CD4-positive, CD25-positive, alpha-beta regulatory T cell (primary cell): Measurements from ENCODE around the gene CNPY1. TPM values are rescaled to one million over a fixed set of nuclear protein-coding genes. Genes with fewer than 3 reads are reported as not detected.

ENCODE experiments used
- ATAC-seq, 2 donors: fragments of 150-1000 bp; cut with Tn5 transposase; one replicate each; pipeline ENCODE4 v1.10.0; 2021; ENCODE audit warnings: low read depth in 2 of 2, moderate number of reproducible peaks in 2 of 2, moderate library complexity in 1 of 2
- DNase-seq, 3 donors: peaks; one replicate each; pipeline versions ENCODE4 v3.0.0 to v3.0.0-alpha.2; 2012 to 2022; ENCODE audit warnings: mixed read lengths in 1 of 3
- H3K27ac ChIP-seq: one replicate; pipeline ENCODE4 v1.7.0; 2013; ENCODE audit warnings: mild to moderate bottlenecking, low read length; ENCODE audit not compliant: insufficient read depth, poor library complexity, severe bottlenecking
- H3K27me3 ChIP-seq: one replicate; pipeline ENCODE4 v1.7.0; 2013; ENCODE audit warnings: low read length; ENCODE audit not compliant: control insufficient read depth, insufficient read depth
- H3K36me3 ChIP-seq: one replicate; pipeline ENCODE4 v1.7.0; 2013; ENCODE audit warnings: mild to moderate bottlenecking, low read length, moderate library complexity; ENCODE audit not compliant: control insufficient read depth, insufficient read depth
- H3K4me1 ChIP-seq: 2 replicates; pipeline ENCODE4 v1.7.0; 2013; ENCODE audit warnings: mild to moderate bottlenecking, low read length; ENCODE audit not compliant: insufficient read depth, control insufficient read depth, poor library complexity, severe bottlenecking
- H3K4me3 ChIP-seq: one replicate; pipeline ENCODE4 v1.7.0; 2013; ENCODE audit warnings: low read depth, mild to moderate bottlenecking, low read length, moderate library complexity
- H3K9me3 ChIP-seq, 2 experiments: 1 replicate in 1 of 2; 2 replicates in 1 of 2; pipeline ENCODE4 v1.7.0; 2013; ENCODE audit warnings: low read length in 2 of 2, mild to moderate bottlenecking in 1 of 2, moderate library complexity in 1 of 2; ENCODE audit not compliant: control insufficient read depth in 2 of 2
- H3K27ac Mint-ChIP-seq, 3 donors: one replicate each; pipeline ENCODE4 v1.8.0; 2020 to 2022; ENCODE audit warnings: mild to moderate bottlenecking in 3 of 3, mixed read lengths in 3 of 3, moderate library complexity in 2 of 3
- H3K27me3 Mint-ChIP-seq: one replicate; pipeline ENCODE4 v1.8.0; 2022; ENCODE audit warnings: mild to moderate bottlenecking, mixed read lengths
- H3K36me3 Mint-ChIP-seq: one replicate; pipeline ENCODE4 v1.8.0; 2020; ENCODE audit warnings: mixed read lengths
- H3K4me1 Mint-ChIP-seq, 4 donors: one replicate each; pipeline ENCODE4 v1.8.0; 2020 to 2022; ENCODE audit warnings: mixed read lengths in 4 of 4, mild to moderate bottlenecking in 1 of 4
- H3K4me3 Mint-ChIP-seq, 4 donors: one replicate each; pipeline ENCODE4 v1.8.0; 2020 to 2022; ENCODE audit warnings: mild to moderate bottlenecking in 4 of 4, mixed read lengths in 4 of 4, moderate library complexity in 3 of 4
- H3K9me3 Mint-ChIP-seq, 7 donors: one replicate each; pipeline ENCODE4 v1.8.0; 2020 to 2022; ENCODE audit warnings: mixed read lengths in 7 of 7, mild to moderate bottlenecking in 3 of 7, moderate library complexity in 2 of 7
- polyA plus RNA-seq, 4 donors: library from polyadenylated mRNA; unstranded; fragments of 300-500 nt; fragmentation: Illumina TruSeq; gene quantifications; one replicate each; pipeline ENCODE4 v1.2.3, GENCODE V29; 2021
- total RNA-seq: library from RNA; stranded (reverse); gene quantifications from one replicate; pipeline ENCODE4 v1.2.3, GENCODE V29; 2022

CNPY1 gene
- total and polyA plus RNA-seq, 5 donors from 2014 or later, result not detected

GRCh38 chr7:155495440-155496248 is 50.7 kb downstream of the CNPY1 start:
- H3K4me3 ChIP-seq, result no peak overlapping the region
- H3K27me3 ChIP-seq, result peaks cover 14% of the 10 kb centered on the region
- H3K36me3 Mint-ChIP-seq, result peaks cover 3% of the 10 kb centered on the region
- H3K4me1 Mint-ChIP-seq, result peaks cover 0 to 17% (median 11%) of the 10 kb centered on the region in 4 donors
- H3K9me3 ChIP-seq, result no peaks in the 10 kb centered on the region
- H3K4me1 ChIP-seq, result peaks cover 12% of the 10 kb centered on the region
- H3K36me3 ChIP-seq, result no peaks in the 10 kb centered on the region
- no peak overlapping the region for H3K27ac Mint-ChIP-seq
- no peak for ATAC-seq
- no peak for DNase-seq
- peaks cover 63% of the 10 kb centered on the region for H3K27me3 Mint-ChIP-seq
- no peak overlapping the region for H3K27ac ChIP-seq
- peaks cover 0 to 1% (median 0%) of the 10 kb centered on the region in 7 donors for H3K9me3 Mint-ChIP-seq
- no peak overlapping the region for H3K4me3 Mint-ChIP-seq

- Mint-ChIP-seq H3K4me1 (peaks cover 0 to 17% (median 15%) of the 10 kb centered on the region in 4 donors), H3K9me3 (peaks cover 0 to 1% (median 0%) of the 10 kb centered on the region in 7 donors), H3K4me3 (no peak overlapping the region), H3K36me3 (peaks cover 3% of the 10 kb centered on the region), H3K27ac (no peak overlapping the region), H3K27me3 (peaks cover 52% of the 10 kb centered on the region)
- peaks cover 11% of the 10 kb centered on the region for H3K27me3 ChIP-seq
- H3K4me3 ChIP-seq, result no peak overlapping the region
- no peaks in the 10 kb centered on the region for H3K36me3 ChIP-seq
- peaks cover 18% of the 10 kb centered on the region for H3K4me1 ChIP-seq
- no peak for DNase-seq
- no peak for ATAC-seq
- no peak overlapping the region for H3K27ac ChIP-seq
- no peaks in the 10 kb centered on the region for H3K9me3 ChIP-seq
These were observed 51.8 kb downstream of the CNPY1 start for GRCh38 chr7:155494551-155494950.

DNA sequence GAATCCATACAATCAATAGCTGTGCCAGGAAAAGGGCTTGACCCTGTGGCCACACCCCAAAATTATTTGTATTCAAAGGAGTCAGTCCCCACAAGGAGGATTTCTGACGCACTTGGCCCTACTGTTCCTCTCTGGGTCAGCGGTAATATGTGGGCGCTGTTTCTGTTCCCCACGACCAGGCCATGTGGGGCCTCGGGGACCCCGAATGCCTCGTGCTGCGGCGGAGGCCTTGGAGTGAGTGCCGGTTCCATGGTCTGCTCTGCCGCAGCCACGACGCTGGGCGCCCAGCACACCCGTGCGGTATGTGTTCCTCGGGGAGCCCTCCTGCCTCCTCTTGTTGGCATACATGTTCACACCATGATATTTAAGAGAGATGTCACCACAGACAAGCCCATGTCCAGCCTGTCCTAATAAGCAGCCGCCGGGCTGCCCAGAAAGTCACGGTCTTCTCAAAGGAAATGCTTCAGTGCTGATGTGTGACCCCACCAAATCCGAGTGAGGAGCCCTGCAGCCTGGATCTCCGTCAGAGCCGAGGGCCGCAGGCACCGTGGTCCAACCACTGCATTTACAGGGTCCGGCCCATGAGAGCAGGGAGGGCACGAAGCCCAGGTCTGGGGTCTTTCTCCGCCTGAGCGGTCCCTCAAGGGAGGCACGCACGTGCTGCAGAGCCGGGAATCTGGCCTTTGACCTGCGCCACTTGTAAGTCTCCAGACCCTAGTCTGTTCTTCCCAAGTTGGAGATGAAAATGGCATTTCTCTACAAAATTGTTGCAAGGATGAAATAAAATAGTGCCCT is 52.4 kb downstream of the CNPY1 start:
- Histone ChIP-seq H3K36me3 (no peaks in the 10 kb centered on the region), H3K4me1 (peaks cover 18% of the 10 kb centered on the region), H3K4me3 (no peak overlapping the region), H3K9me3 (no peaks in the 10 kb centered on the region), H3K27me3 (peaks cover 7% of the 10 kb centered on the region), H3K27ac (no peak overlapping the region)
- Mint-ChIP-seq H3K27me3 (peaks cover 49% of the 10 kb centered on the region), H3K9me3 (peaks cover 0 to 1% (median 0%) of the 10 kb centered on the region in 7 donors), H3K4me3 (no peak overlapping the region), H3K4me1 (peaks cover 2 to 18% (median 15%) of the 10 kb centered on the region in 4 donors), H3K27ac (no peak overlapping the region), H3K36me3 (peaks cover 3% of the 10 kb centered on the region)
- no peak for DNase-seq
- ATAC-seq, result no peak

GRCh38 chr7:155491812-155492211 is 54.5 kb downstream of the CNPY1 start:
- ATAC-seq, result no peak
- no peak overlapping the region for H3K4me3 ChIP-seq
- Mint-ChIP-seq H3K27ac (no peak overlapping the region), H3K9me3 (peaks cover 0 to 1% (median 0%) of the 10 kb centered on the region in 7 donors), H3K4me1 (peaks cover 5 to 21% (median 16%) of the 10 kb centered on the region in 4 donors), H3K36me3 (peaks cover 3% of the 10 kb centered on the region), H3K4me3 (peak overlapping the region; percentile 64 to 88 (median 68)), H3K27me3 (peaks cover 35% of the 10 kb centered on the region)
- no peak for DNase-seq
- peaks cover 18% of the 10 kb centered on the region for H3K4me1 ChIP-seq
- H3K9me3 ChIP-seq, result no peaks in the 10 kb centered on the region
- H3K36me3 ChIP-seq, result no peaks in the 10 kb centered on the region
- no peak overlapping the region for H3K27ac ChIP-seq
- H3K27me3 ChIP-seq, result peaks cover 4% of the 10 kb centered on the region

DNA sequence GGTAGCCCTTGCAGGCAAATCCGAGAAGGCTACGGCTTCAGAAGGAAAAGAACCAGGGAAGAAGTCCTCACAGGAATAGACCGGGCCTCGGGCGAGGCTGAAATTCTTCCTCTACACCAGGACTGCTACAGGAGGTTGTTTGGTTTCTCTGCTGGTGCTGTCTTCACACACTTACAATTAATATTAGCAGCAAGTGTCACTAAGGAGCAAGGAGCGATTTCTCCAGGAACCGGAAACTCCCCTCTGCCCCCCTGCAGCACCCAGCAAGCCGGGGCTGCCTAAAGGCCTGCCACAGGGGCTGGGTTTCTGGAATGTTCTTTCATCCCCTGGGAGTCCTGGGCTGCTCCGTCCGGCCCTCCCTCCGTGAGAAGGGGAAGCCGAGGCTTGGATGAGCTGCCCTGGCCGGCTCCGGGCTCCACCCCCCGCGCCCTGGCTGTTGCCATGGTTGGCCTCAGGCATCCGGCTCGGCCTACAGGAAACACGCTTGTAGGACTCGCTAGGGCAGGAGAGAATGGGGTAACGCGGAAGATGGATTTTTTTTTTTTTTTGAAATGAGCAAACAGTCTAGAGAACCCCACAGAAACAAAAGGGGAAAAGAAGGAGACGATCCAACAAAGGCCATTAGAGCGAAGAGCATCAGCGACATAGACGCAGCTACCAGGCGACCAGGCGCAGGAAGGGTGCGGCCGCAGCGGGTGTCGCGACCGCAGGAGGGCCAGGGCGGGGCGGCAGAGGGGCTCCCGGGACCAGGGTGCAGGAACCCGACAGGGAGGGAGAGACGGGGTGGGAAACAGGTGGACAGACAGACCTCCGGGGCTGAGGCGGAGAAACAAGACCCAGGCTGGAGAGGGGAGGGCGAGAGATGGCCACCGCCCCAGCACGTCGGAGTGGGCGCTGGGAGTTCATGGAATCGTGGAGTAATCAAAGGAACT is 55.4 kb downstream of the CNPY1 start:
- Mint-ChIP-seq H3K27me3 (peaks cover 32% of the 10 kb centered on the region), H3K36me3 (peaks cover 3% of the 10 kb centered on the region), H3K4me3 (peak overlapping the region; percentile 76 to 88 (median 87)), H3K27ac (peak overlapping the region; percentile 36 to 93 (median 78)), H3K4me1 (peaks cover 5 to 21% (median 16%) of the 10 kb centered on the region in 4 donors), H3K9me3 (peaks cover 0 to 1% (median 0%) of the 10 kb centered on the region in 7 donors)
- H3K36me3 ChIP-seq, result no peaks in the 10 kb centered on the region
- peaks cover 4% of the 10 kb centered on the region for H3K27me3 ChIP-seq
- H3K4me3 ChIP-seq, result peak overlapping the region; percentile 17
- peaks cover 18% of the 10 kb centered on the region for H3K4me1 ChIP-seq
- no peaks in the 10 kb centered on the region for H3K9me3 ChIP-seq
- no peak overlapping the region for H3K27ac ChIP-seq
- peak; percentile 43 to 57 for ATAC-seq
- DNase-seq, result peak in 1 of 3 donors; percentile 55

DNA sequence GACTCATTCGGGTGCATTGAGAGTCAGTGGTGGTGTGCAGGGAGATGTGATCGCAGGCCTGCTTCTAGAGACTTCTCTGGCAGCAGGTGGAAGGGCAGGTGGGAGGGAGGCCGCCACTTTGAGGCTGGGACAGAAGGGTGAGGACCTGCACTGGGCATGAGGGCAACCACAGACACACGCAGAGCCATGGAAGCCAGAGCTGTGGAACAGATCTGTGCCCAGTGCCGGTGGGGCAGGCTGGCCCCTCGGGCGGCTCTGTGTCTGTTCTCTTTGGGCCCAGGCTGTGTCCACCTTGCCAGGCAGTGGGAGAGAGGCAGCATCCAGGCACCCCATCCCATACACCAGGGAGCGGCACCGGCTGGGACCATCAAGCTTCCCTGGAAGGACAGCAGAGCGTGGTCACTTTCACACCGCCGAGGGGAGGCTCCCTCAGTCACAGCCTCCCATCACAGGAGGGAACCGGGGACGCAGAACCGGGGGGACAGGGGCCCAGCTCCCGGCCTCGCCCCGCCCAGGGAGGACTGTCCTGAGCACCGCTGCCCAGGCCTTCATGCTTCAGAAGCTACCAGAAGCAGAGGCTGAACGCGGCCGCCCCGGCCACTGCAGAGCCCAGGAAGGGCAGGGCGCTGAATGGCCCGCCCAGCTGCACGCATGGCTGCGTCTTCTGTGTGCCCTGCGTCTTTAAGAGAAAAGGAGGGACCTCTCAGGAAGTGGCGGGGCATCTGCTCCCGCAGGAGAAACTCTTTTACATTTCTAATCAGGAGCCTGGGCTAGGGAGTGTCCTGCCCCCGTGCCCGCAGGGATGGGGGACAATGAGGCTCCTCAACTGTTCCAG is 56.3 kb downstream of the CNPY1 start:
- no peak overlapping the region for H3K27ac ChIP-seq
- ATAC-seq, result no peak

More for the DNA sequence above, 56.3 kb downstream of the CNPY1 start:
- Histone ChIP-seq H3K4me1 (peaks cover 18% of the 10 kb centered on the region), H3K36me3 (no peaks in the 10 kb centered on the region), H3K9me3 (no peaks in the 10 kb centered on the region), H3K4me3 (peak overlapping the region; percentile 17), H3K27me3 (peaks cover 4% of the 10 kb centered on the region)
- peaks cover 3% of the 10 kb centered on the region for H3K36me3 Mint-ChIP-seq
- peak overlapping the region in 2 of 3 donors; percentile 36 to 75 for H3K27ac Mint-ChIP-seq
- peaks cover 31% of the 10 kb centered on the region for H3K27me3 Mint-ChIP-seq
- peak overlapping the region; percentile 49 to 88 (median 82) for H3K4me3 Mint-ChIP-seq
- peaks cover 0 to 1% (median 0%) of the 10 kb centered on the region in 7 donors for H3K9me3 Mint-ChIP-seq
- DNase-seq, result no peak
- peaks cover 5 to 21% (median 16%) of the 10 kb centered on the region in 4 donors for H3K4me1 Mint-ChIP-seq
